Activated CD4-positive, alpha-beta T cell treated with anti-CD3 and anti-CD28 coated beads, Interleukin-2, amount 50 U/mL, for 48 hours (primary cell): ENCODE results near the gene CALCR.
A peak's percentile ranks its signal among the peaks of the same experiment; 100 is the strongest.

Source experiments
- DNase-seq, 2 experiments: peaks; one replicate each; pipeline ENCODE4 v3.0.0-alpha.2; 2020

CALCR gene

GRCh38 chr7:93442478-93443224, 131.9 kb downstream of the CALCR start:
- peak; percentile 32 to 38 for DNase-seq

- DNase-seq: no peak
These were observed 138.7 kb downstream of the CALCR start for GRCh38 chr7:93435791-93436190.

GRCh38 chr7:93432130-93432529, 142.4 kb downstream of the CALCR start:
- DNase-seq: no peak

GRCh38 chr7:93430917-93431588, 143.5 kb downstream of the CALCR start:
- no peak for DNase-seq

- DNase-seq: no peak
These were observed 145.0 kb downstream of the CALCR start for GRCh38 chr7:93429563-93429962.

GRCh38 chr7:93427107-93427506, 147.4 kb downstream of the CALCR start:
- no peak for DNase-seq

- no peak for DNase-seq
These were observed 148.3 kb downstream of the CALCR start for GRCh38 chr7:93426155-93426696.

GRCh38 chr7:93414574-93414973, 159.9 kb downstream of the CALCR start:
- no peak for DNase-seq

- no peak for DNase-seq
These were observed 165.2 kb downstream of the CALCR start for GRCh38 chr7:93409324-93409723.

GRCh38 chr7:93407239-93407638, 167.3 kb downstream of the CALCR start:
- no peak for DNase-seq

GRCh38 chr7:93402944-93403343, 171.6 kb downstream of the CALCR start:
- DNase-seq: no peak

- no peak for DNase-seq
These were observed 174.9 kb downstream of the CALCR start for GRCh38 chr7:93399642-93400041.

- DNase-seq: no peak
These were observed 181.5 kb downstream of the CALCR start for GRCh38 chr7:93392984-93393383.

- DNase-seq: no peak
These were observed 183.9 kb downstream of the CALCR start for GRCh38 chr7:93390660-93391059.

GRCh38 chr7:93382362-93382761, 192.2 kb downstream of the CALCR start:
- DNase-seq: no peak

- no peak for DNase-seq
These were observed 196.3 kb downstream of the CALCR start for GRCh38 chr7:93378131-93378760.

- no peak for DNase-seq
These were observed 198.9 kb downstream of the CALCR start for GRCh38 chr7:93375603-93376002.
